WTC11 (cell line): Measurements from ENCODE around the gene NPSR1. TPM values are rescaled to one million over a fixed set of nuclear protein-coding genes. Genes with fewer than 3 reads are reported as not detected.
"Not testable (repeated sequence)": the region's sequence is repeated elsewhere in the genome, so short reads cannot be mapped to it uniquely, and the experiment has no call there.

Experiments used
- ATAC-seq: fragments of 200-7000 bp; cut with Tn5 transposase; 2 replicates; pipeline ENCODE4 v1.10.0; 2021; ENCODE audit warnings: mild to moderate bottlenecking, moderate library complexity
- CTCF ChIA-PET: fragments of 300-600 bp; sonication (Branson Sonifier 250); formaldehyde crosslinking; loops from one replicate; lab custom pipeline; 2021; ENCODE audit warnings: antibody characterized with exemption; lab: Charles Lee
- POLR2A ChIA-PET: fragments of 350-600 bp; sonication (Branson Sonifier 250); formaldehyde crosslinking; loops from one replicate; lab custom pipeline; 2021; ENCODE audit warnings: antibody characterized with exemption; lab: Charles Lee
- DNase-seq: peaks from one replicate; pipeline ENCODE4 v3.0.0; 2021; ENCODE audit warnings: low spot score
- H3K27ac Mint-ChIP-seq: 2 replicates; pipeline ENCODE4 v1.8.0; 2021; ENCODE audit warnings: mixed read lengths
- H3K27me3 Mint-ChIP-seq: 2 replicates; pipeline ENCODE4 v1.8.0; 2021; ENCODE audit warnings: low read depth, mild to moderate bottlenecking, moderate library complexity, mixed read lengths
- H3K36me3 Mint-ChIP-seq: 2 replicates; pipeline ENCODE4 v1.8.0; 2021; ENCODE audit warnings: mixed read lengths
- H3K4me1 Mint-ChIP-seq: 2 replicates; pipeline ENCODE4 v1.8.0; 2022; ENCODE audit warnings: mixed read lengths
- H3K4me3 Mint-ChIP-seq: 2 replicates; pipeline ENCODE4 v1.8.0; 2021; ENCODE audit warnings: mild to moderate bottlenecking, moderate library complexity, mixed read lengths
- H3K9me3 Mint-ChIP-seq: 2 replicates; pipeline ENCODE4 v1.8.0; 2021; ENCODE audit warnings: mixed read lengths
- CTCF ChIP-seq: fragments of 200-600 bp; IDR thresholded peaks from 2 replicates; pipeline ENCODE4 v1.8.0; 2022; ENCODE audit warnings: antibody characterized with exemption
- ESRRA ChIP-seq: sonication (generic); formaldehyde crosslinking; IDR thresholded peaks from 2 replicates; pipeline ENCODE4 v1.8.1; 2022; ENCODE audit warnings: mild to moderate bottlenecking, missing genetic modification reagents, borderline replicate concordance
- NFE2L1 ChIP-seq: sonication (generic); formaldehyde crosslinking; IDR thresholded peaks from 2 replicates; pipeline ENCODE4 v1.8.1; 2023; ENCODE audit warnings: missing genetic modification reagents
- NR3C1 ChIP-seq: sonication (generic); formaldehyde crosslinking; conservative IDR thresholded peaks from 2 replicates; pipeline ENCODE4 v1.8.1; 2023; ENCODE audit warnings: low read depth, mild to moderate bottlenecking, missing genetic modification reagents
- OVOL2 ChIP-seq: fragments of 250-450 bp; sonication (Bioruptor Pico); IDR thresholded peaks from 2 replicates; pipeline ENCODE4 v1.9.0; 2021; ENCODE audit warnings: mild to moderate bottlenecking, borderline replicate concordance
- PRRX2 ChIP-seq: fragments of 250-450 bp; sonication (Bioruptor Pico); IDR thresholded peaks from 2 replicates; pipeline ENCODE4 v1.8.0; 2021; ENCODE audit warnings: mild to moderate bottlenecking
- RELA ChIP-seq: sonication (generic); formaldehyde crosslinking; IDR thresholded peaks from 2 replicates; pipeline ENCODE4 v1.8.1; 2022; ENCODE audit warnings: missing genetic modification reagents, mild to moderate bottlenecking, borderline replicate concordance
- TEAD1 ChIP-seq: sonication (generic); formaldehyde crosslinking; IDR thresholded peaks from 2 replicates; pipeline ENCODE4 v1.8.0; 2022; ENCODE audit warnings: mild to moderate bottlenecking, missing genetic modification reagents
- USF1 ChIP-seq: sonication (generic); formaldehyde crosslinking; IDR thresholded peaks from 2 replicates; pipeline ENCODE4 v1.8.0; 2022; ENCODE audit warnings: mild to moderate bottlenecking, missing genetic modification reagents
- total RNA-seq: library from RNA; stranded (reverse); gene quantifications from 3 replicates; pipeline ENCODE4 v1.2.3, GENCODE V29; 2021
- TF ChIP-seq, protein P1 (sequence below): sonication (generic); formaldehyde crosslinking; IDR thresholded peaks from 2 replicates; pipeline ENCODE4 v1.8.1; 2023; ENCODE audit warnings: mild to moderate bottlenecking, missing genetic modification reagents, borderline replicate concordance
- TF ChIP-seq, protein P2 (sequence below): sonication (generic); formaldehyde crosslinking; IDR thresholded peaks from 2 replicates; pipeline ENCODE4 v1.8.0; 2023; ENCODE audit warnings: missing genetic modification reagents
- TF ChIP-seq, protein P3 (sequence below): fragments of 250-450 bp; sonication (Bioruptor Pico); IDR thresholded peaks from 2 replicates; pipeline ENCODE4 v1.9.0; 2021; ENCODE audit warnings: mild to moderate bottlenecking, borderline replicate concordance

NPSR1 gene
- total RNA-seq, 1 experiment from 2014 or later: not detected

GRCh38 chr7:34628618-34629017, 29.4 kb upstream of the NPSR1 start:
- H3K4me3 Mint-ChIP-seq, H3K9me3 Mint-ChIP-seq, H3K4me1 Mint-ChIP-seq, H3K36me3 Mint-ChIP-seq, H3K27me3 Mint-ChIP-seq, POLR2A ChIA-PET, H3K27ac Mint-ChIP-seq, ATAC-seq: not testable (repeated sequence)
- CTCF ChIA-PET: interaction anchor here (1.2 to 1.3 kb wide), 2 partner anchors 8 to 308 kb away, joined by 3 read pairs; no protein-coding TSS in a partner anchor
- peak; percentile 17 for DNase-seq

DNA sequence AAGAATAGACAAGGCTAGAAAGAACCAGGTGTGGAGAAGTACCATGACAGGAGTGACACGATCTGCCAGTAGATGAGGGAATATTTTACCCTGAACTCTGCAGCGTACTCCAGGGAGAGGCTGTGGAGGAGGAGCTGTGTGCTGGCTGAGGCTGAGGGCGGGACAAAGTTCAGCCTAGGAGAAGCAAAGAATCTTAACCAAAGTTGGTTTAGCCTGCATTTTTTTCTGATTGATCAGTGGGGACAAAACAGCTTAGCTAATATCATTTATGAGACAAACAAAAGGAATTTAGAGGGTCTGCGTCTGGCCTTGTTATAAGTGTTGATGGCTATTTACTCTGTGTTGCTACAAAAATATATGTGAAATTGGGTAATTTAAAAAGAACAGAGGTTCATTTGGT, 5.2 kb upstream of the NPSR1 start:
- Mint-ChIP-seq H3K4me3 (no peak overlapping the region), H3K36me3 (peaks cover 8% of the 10 kb centered on the region), H3K9me3 (peaks cover 14% of the 10 kb centered on the region), H3K27ac (no peak overlapping the region), H3K4me1 (peaks cover 34% of the 10 kb centered on the region), H3K27me3 (peaks cover 18% of the 10 kb centered on the region)
- ATAC-seq (peak; percentile 48), DNase-seq (no peak)
- TF ChIP-seq, protein P1, sequence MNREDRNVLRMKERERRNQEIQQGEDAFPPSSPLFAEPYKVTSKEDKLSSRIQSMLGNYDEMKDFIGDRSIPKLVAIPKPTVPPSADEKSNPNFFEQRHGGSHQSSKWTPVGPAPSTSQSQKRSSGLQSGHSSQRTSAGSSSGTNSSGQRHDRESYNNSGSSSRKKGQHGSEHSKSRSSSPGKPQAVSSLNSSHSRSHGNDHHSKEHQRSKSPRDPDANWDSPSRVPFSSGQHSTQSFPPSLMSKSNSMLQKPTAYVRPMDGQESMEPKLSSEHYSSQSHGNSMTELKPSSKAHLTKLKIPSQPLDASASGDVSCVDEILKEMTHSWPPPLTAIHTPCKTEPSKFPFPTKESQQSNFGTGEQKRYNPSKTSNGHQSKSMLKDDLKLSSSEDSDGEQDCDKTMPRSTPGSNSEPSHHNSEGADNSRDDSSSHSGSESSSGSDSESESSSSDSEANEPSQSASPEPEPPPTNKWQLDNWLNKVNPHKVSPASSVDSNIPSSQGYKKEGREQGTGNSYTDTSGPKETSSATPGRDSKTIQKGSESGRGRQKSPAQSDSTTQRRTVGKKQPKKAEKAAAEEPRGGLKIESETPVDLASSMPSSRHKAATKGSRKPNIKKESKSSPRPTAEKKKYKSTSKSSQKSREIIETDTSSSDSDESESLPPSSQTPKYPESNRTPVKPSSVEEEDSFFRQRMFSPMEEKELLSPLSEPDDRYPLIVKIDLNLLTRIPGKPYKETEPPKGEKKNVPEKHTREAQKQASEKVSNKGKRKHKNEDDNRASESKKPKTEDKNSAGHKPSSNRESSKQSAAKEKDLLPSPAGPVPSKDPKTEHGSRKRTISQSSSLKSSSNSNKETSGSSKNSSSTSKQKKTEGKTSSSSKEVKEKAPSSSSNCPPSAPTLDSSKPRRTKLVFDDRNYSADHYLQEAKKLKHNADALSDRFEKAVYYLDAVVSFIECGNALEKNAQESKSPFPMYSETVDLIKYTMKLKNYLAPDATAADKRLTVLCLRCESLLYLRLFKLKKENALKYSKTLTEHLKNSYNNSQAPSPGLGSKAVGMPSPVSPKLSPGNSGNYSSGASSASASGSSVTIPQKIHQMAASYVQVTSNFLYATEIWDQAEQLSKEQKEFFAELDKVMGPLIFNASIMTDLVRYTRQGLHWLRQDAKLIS: no peak
- TF ChIP-seq OVOL2 (CRISPR knock-in tag) (no peak), RELA (CRISPR knock-in tag) (no peak), CTCF (no peak), ESRRA (CRISPR knock-in tag) (no peak), USF1 (CRISPR knock-in tag) (no peak), TEAD1 (CRISPR knock-in tag) (no peak), NR3C1 (CRISPR knock-in tag) (no peak), NFE2L1 (no peak), PRRX2 (CRISPR knock-in tag) (no peak)
- TF ChIP-seq, protein P2, sequence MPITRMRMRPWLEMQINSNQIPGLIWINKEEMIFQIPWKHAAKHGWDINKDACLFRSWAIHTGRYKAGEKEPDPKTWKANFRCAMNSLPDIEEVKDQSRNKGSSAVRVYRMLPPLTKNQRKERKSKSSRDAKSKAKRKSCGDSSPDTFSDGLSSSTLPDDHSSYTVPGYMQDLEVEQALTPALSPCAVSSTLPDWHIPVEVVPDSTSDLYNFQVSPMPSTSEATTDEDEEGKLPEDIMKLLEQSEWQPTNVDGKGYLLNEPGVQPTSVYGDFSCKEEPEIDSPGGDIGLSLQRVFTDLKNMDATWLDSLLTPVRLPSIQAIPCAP (CRISPR knock-in tag): no peak
- TF ChIP-seq, protein P3, sequence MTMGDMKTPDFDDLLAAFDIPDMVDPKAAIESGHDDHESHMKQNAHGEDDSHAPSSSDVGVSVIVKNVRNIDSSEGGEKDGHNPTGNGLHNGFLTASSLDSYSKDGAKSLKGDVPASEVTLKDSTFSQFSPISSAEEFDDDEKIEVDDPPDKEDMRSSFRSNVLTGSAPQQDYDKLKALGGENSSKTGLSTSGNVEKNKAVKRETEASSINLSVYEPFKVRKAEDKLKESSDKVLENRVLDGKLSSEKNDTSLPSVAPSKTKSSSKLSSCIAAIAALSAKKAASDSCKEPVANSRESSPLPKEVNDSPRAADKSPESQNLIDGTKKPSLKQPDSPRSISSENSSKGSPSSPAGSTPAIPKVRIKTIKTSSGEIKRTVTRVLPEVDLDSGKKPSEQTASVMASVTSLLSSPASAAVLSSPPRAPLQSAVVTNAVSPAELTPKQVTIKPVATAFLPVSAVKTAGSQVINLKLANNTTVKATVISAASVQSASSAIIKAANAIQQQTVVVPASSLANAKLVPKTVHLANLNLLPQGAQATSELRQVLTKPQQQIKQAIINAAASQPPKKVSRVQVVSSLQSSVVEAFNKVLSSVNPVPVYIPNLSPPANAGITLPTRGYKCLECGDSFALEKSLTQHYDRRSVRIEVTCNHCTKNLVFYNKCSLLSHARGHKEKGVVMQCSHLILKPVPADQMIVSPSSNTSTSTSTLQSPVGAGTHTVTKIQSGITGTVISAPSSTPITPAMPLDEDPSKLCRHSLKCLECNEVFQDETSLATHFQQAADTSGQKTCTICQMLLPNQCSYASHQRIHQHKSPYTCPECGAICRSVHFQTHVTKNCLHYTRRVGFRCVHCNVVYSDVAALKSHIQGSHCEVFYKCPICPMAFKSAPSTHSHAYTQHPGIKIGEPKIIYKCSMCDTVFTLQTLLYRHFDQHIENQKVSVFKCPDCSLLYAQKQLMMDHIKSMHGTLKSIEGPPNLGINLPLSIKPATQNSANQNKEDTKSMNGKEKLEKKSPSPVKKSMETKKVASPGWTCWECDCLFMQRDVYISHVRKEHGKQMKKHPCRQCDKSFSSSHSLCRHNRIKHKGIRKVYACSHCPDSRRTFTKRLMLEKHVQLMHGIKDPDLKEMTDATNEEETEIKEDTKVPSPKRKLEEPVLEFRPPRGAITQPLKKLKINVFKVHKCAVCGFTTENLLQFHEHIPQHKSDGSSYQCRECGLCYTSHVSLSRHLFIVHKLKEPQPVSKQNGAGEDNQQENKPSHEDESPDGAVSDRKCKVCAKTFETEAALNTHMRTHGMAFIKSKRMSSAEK: no peak
- CTCF ChIA-PET: interaction anchor here (1.7 kb wide), 1 partner anchor 332 kb away, joined by 6 read pairs; no protein-coding TSS in a partner anchor
- POLR2A ChIA-PET: interaction anchor here (0.6 kb wide), 1 partner anchor 171 kb away, joined by 3 read pairs; no protein-coding TSS in a partner anchor
